Retina (tissue), 1 donor: ENCODE results near the gene CCNL2.
"Not testable (repeated sequence)": the region's sequence is repeated elsewhere in the genome, so short reads cannot be mapped to it uniquely, and the experiment has no call there.

ENCODE experiments used
- DNase-seq: peaks from one replicate; pipeline ENCODE4 v3.0.0-alpha.2; 2016

Gene CCNL2

GRCh38 chr1:1399872-1400575 lies 889 bp upstream of the CCNL2 start:
- no peak for DNase-seq

- DNase-seq = no peak
These were observed 403 bp downstream of the CCNL2 start for GRCh38 chr1:1398677-1399186.

GRCh38 chr1:1397839-1398523 lies 1.2 kb downstream of the CCNL2 start:
- no peak for DNase-seq

- DNase-seq = no peak
These were observed 4.0 kb downstream of the CCNL2 start for GRCh38 chr1:1395166-1395565.

GRCh38 chr1:1394116-1394515 lies 5.0 kb downstream of the CCNL2 start:
- no peak for DNase-seq

GRCh38 chr1:1393428-1393827 lies 5.7 kb downstream of the CCNL2 start:
- no peak for DNase-seq

GRCh38 chr1:1393014-1393413 lies 6.1 kb downstream of the CCNL2 start:
- DNase-seq = no peak

- DNase-seq = no peak
These were observed 7.9 kb downstream of the CCNL2 start for GRCh38 chr1:1391225-1391624.

GRCh38 chr1:1390675-1391074 lies 8.5 kb downstream of the CCNL2 start:
- no peak for DNase-seq

- DNase-seq = no peak
These were observed 11.1 kb downstream of the CCNL2 start for GRCh38 chr1:1388078-1388472.

- no peak for DNase-seq
These were observed 11.7 kb downstream of the CCNL2 start for GRCh38 chr1:1387098-1388077.

- no peak for DNase-seq
These were observed 13.2 kb downstream of the CCNL2 start for GRCh38 chr1:1385931-1386330.

GRCh38 chr1:1385339-1385738 lies 13.8 kb downstream of the CCNL2 start:
- not testable (repeated sequence) for DNase-seq

- no peak for DNase-seq
These were observed 17.8 kb downstream of the CCNL2 start for GRCh38 chr1:1381294-1381693.

GRCh38 chr1:1380860-1381259 lies 18.3 kb downstream of the CCNL2 start:
- no peak for DNase-seq

- DNase-seq = no peak
These were observed 21.5 kb downstream of the CCNL2 start for GRCh38 chr1:1377540-1378205.

- DNase-seq = no peak
These were observed 22.4 kb downstream of the CCNL2 start for GRCh38 chr1:1376551-1377226.

- DNase-seq = peak; percentile 99
These were observed 24.0 kb downstream of the CCNL2 start, which contains the start of gene AURKAIP1 for GRCh38 chr1:1374929-1375662. Gene AURKAIP1 (minus strand): TSS chr1:1375207. CDS start chr1:1374756, 451 bp downstream.

GRCh38 chr1:1374589-1374928 lies 24.6 kb downstream of the CCNL2 start:
- no peak for DNase-seq

GRCh38 chr1:1373815-1374588 lies 25.1 kb downstream of the CCNL2 start:
- no peak for DNase-seq
